GM13977 (cell line): ENCODE data around the gene SNX3.

ENCODE experiments used
- DNase-seq: peaks from one replicate; pipeline ENCODE4 v3.0.0; 2012; ENCODE audit warnings: low spot score
- CTCF ChIP-seq: IDR thresholded peaks from 2 replicates; pipeline ENCODE4 v1.5.1; 2012; ENCODE audit warnings: mild to moderate bottlenecking, control low read depth; ENCODE audit not compliant: insufficient read depth; ENCODE audit errors: extremely low read depth, missing control alignments
- in situ Hi-C: fragments of 300-500 bp; cut with MboI; formaldehyde crosslinking; loops from one replicate; pipeline ENCODE4 v1.12.0; 2022; ENCODE audit warnings: low sequenced_read_pairs, low pct_unique_long_range_greater_than_20kb, mixed read lengths, inconsistent platforms; ENCODE audit not compliant: unreplicated experiment

SNX3 gene

GRCh38 chr6:108180776-108181175 is 80.1 kb downstream of the SNX3 start:
- no peak for TF ChIP-seq CTCF
- in situ Hi-C loops = no loop called here
- DNase-seq = no peak

DNA sequence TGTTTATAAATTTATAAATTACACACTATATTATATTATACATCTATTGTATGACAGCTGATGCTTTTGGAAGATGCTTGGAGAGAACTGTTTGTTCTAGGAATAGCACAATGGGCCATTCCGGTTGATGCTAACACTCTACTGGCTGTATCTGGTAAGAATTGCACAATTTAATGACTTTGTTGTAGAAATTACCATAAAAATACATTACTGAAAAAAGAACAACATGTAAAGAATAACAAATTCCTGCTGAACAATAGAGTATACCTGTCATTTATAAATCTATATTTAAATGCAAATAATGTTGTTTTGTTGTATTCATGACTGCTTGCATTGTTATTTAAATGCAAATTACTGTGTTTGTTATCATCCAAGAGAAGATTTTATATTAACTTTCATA is 80.6 kb downstream of the SNX3 start:
- in situ Hi-C loops = no loop called here
- TF ChIP-seq CTCF = no peak
- no peak for DNase-seq

GRCh38 chr6:108179741-108180140 is 81.1 kb downstream of the SNX3 start:
- in situ Hi-C loops = no loop called here
- no peak for DNase-seq
- no peak for TF ChIP-seq CTCF

DNA sequence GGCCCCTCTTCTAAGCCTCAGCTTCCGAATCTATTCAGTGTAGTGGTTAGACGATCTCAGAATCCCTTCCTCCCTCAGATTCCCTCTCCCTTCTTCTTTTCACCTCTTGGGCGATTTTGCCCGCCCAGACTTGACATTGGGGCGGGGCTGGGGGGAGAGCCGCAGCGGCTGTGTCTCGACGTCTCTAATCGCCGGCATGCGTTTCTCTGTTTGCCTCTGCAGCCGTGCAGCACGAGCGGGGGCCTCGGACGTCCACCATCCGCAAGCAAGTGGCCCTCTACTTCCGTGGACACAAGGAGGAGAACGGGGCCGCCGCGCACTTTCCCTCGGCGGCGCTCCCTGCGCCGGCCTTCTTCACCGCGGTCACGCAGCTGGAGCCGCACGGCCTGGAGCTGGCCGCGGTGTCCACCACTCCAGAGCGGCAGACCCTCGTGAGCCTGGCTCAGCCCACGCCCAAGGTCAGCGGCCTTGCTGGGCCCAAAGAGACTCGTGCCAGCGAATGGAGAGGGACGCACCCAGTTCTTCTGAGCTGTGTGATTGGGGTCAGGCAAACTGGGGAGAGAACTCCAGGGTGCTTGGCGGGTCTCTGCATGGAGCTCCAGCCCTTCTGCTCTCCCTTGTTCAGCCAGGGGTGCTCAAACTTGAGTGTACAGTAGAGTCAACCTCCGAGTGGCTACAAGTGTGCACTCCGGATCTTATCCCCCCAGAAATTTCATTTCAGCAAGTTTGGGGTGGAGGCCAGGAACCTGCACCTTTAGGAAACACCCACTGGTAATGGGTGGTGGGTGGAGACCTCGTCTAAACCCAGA is 84.4 kb downstream of the SNX3 start:
- DNase-seq = no peak
- no peak for TF ChIP-seq CTCF
- in situ Hi-C loops = no loop called here

DNA sequence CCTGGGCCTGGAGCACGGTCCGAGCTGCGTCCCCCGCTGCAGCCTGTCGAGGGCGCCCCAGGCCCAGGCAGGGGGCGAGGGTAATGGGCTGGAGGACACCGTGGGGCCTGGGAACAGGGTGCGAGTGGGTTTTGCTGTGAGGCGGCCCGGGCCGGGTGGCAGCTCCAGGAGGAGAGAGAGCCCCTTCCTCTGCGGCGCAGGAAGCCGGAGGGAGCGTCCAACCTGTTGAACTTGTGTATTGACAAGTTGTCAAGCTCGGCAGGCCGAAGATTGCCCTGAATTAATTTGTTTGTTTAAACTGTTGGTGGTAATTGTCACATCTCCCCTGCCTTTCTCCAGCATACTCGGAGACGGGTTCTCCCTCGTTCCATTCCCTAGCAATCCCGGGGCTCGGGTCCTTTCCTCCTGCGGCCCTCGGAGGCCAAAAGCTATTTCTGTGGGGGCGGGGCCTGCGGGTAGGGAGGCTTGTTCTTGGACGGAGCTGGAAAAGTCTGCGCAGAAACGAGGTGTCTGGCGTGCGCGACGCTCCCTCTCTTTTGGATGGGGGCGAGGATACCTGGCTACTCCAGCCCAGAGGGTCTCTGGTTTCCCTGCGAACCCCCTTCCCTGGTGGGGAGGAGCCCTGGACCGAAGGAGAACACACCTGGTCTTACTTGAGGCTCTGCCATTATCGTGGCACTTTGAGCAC is 85.1 kb downstream of the SNX3 start:
- no peak for DNase-seq
- TF ChIP-seq CTCF = no peak
- in situ Hi-C loops = no loop called here

DNA sequence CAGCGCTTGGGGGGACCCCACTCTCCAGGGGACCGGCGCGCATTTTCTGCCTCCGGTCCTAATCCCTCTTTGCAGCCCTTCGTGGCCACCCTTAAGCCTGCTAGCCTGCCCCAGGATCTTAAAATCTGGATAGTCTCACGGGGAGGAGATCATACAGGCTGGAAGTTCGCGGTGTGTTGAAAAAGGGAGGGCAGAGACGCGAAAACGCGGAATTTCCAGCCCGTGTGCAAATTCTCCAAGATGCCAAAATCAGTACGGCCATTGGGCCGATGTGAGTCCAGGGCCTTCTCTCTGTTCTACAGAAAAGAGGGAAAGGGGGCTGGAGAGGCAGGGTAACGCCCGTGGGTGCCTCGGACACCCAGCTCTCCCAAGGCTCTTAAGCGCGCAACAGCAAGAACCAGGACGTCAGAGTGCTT is 85.7 kb downstream of the SNX3 start:
- in situ Hi-C loops = no loop called here
- no peak for DNase-seq
- no peak for TF ChIP-seq CTCF
